GM23338 (cell line): ENCODE measurements around the gene CD4.

ENCODE experiments used
- CTCF ChIP-seq, 2 experiments: fragments of 200-600 bp in 1 of 2; sonication (generic) in 1 of 2; conservative IDR thresholded peaks; 2 replicates each; pipeline versions ENCODE4 v1.5.1 to v1.6.1; 2016 to 2017; ENCODE audit warnings: antibody characterized with exemption in 2 of 2, low read depth in 2 of 2, mild to moderate bottlenecking in 2 of 2, moderate library complexity in 1 of 2
- ETS1 ChIP-seq: IDR thresholded peaks from 2 replicates; pipeline ENCODE4 v1.6.1; 2016; ENCODE audit warnings: antibody characterized with exemption
- EZH2 ChIP-seq: fragments of 200-600 bp; sonication (generic); IDR thresholded peaks from one replicate; pipeline ENCODE4 v1.8.0; 2017; ENCODE audit warnings: antibody characterized with exemption, mild to moderate bottlenecking, low read depth; ENCODE audit not compliant: unreplicated experiment
- REST ChIP-seq: IDR thresholded peaks from one replicate; pipeline ENCODE4 v1.6.1; 2018; ENCODE audit warnings: antibody characterized with exemption; ENCODE audit not compliant: unreplicated experiment

GRCh38 chr12:6820166-6820565, 30.8 kb downstream of the CD4 start:
- TF ChIP-seq CTCF (conservative IDR thresholded peaks at IDR 0.05; ENCODE audit: low read depth in 2 of 2) (no peak), EZH2 (no peak), REST (no peak), ETS1 (no peak)
